Activated T-cell treated with anti-CD3 and anti-CD28 coated beads, Interleukin-2, amount 50 U/mL, for 72 hours (primary cell): ENCODE measurements around the gene ZC3H11A. TPM values are rescaled to one million over a fixed set of nuclear protein-coding genes. Genes with fewer than 3 reads are reported as not detected.
"Not testable (repeated sequence)": the region's sequence is repeated elsewhere in the genome, so short reads cannot be mapped to it uniquely, and the experiment has no call there.

ENCODE experiments used
- ATAC-seq, 2 donors: fragments of 150-1000 bp; cut with Tn5 transposase; replicated peaks in 1 of 2; 2 replicates each; pipeline ENCODE4 v1.10.0; 2021; ENCODE audit warnings: moderate library complexity in 2 of 2, mild to moderate bottlenecking in 1 of 2
- DNase-seq, 2 donors: peaks; one replicate each; pipeline ENCODE4 v3.0.0; 2021 to 2022; ENCODE audit warnings: mixed read lengths in 1 of 2
- H3K27ac Mint-ChIP-seq: one replicate; pipeline ENCODE4 v1.8.0; 2022; ENCODE audit warnings: mild to moderate bottlenecking, moderate library complexity, mixed read lengths
- H3K27me3 Mint-ChIP-seq: one replicate; pipeline ENCODE4 v1.8.0; 2022; ENCODE audit warnings: low read depth, mixed read lengths
- H3K36me3 Mint-ChIP-seq, 2 donors: one replicate each; pipeline ENCODE4 v1.8.0; 2022; ENCODE audit warnings: mixed read lengths in 2 of 2, mild to moderate bottlenecking in 1 of 2; ENCODE audit not compliant: insufficient read depth in 2 of 2
- H3K4me1 Mint-ChIP-seq: one replicate; pipeline ENCODE4 v1.8.0; 2022; ENCODE audit warnings: low read depth, mixed read lengths
- H3K4me3 Mint-ChIP-seq, 2 donors: one replicate each; pipeline ENCODE4 v1.8.0; 2022; ENCODE audit warnings: mild to moderate bottlenecking in 2 of 2, mixed read lengths in 2 of 2, moderate library complexity in 2 of 2
- H3K9me3 Mint-ChIP-seq, 2 donors: one replicate each; pipeline ENCODE4 v1.8.0; 2022; ENCODE audit warnings: mixed read lengths in 2 of 2
- total RNA-seq, 2 donors: library from RNA; stranded (reverse); gene quantifications; one replicate each; pipeline ENCODE4 v1.2.3, GENCODE V29; 2022

The ZC3H11A gene
- total RNA-seq: 100 to 1,000 TPM; 140 to 141 TPM

DNA sequence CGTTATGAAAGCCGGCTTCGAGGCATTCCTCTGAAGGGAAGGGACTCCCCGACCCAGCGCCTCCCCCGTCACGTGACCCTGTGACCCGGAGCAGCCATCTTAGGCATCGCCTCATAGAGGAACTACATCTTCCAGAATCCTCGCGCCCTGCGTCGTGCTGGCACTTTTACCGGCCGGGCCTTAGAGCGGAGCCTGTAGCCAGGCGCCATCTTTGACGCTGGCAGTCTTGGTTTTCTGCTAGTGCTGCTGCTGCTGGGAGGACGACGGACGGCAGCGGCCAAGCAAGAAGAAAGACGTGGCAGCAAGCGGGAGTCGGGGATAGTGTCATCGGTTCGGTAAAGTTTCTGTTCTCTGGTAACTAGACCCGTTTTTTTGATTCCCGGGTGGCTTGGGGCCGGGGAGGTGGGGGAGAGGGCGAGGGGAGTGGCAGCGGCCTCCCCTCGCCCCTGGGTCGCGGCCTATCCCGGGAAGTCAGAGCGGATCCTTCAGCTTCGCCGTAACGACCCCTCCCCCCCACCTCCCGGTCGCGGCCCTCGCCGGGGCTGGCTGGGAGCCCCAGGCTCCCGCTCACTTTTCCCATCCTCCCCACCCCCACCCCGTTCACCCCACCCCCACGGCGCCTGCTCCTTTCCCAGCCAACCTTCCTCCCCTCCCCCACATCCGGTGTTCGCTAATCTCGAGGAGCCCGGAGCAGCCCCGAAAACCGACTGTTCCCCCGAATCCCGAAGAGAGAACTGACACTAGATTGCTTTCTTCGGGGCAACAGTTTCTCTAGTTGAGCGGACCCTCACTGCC lies at the start of gene ZC3H11A, which contains the start of gene ZBED6:
TSS of gene ZC3H11A (plus strand) at position 183 of the 795 bp plus-strand sequence. CDS start 21,448 bp downstream, outside the sequence.
TSS of gene ZBED6 (plus strand) at position 183 of the 795 bp plus-strand sequence. CDS start 1,900 bp downstream, outside the sequence.
- Mint-ChIP-seq H3K4me1 (peaks cover 48% of the 10 kb centered on the region), H3K27ac (peak within 1 kb of the TSS; percentile 95), H3K36me3 (peaks cover 17 to 32% of the 10 kb centered on the region in 2 donors), H3K4me3 (peak within 1 kb of the TSS; percentile 91 to 98), H3K9me3 (peaks cover 2 to 5% of the 10 kb centered on the region in 2 donors), H3K27me3 (no peaks in the 10 kb centered on the region)
- peak; percentile 99 to 100 for ATAC-seq
- DNase-seq: peak; percentile 98 to 99

DNA sequence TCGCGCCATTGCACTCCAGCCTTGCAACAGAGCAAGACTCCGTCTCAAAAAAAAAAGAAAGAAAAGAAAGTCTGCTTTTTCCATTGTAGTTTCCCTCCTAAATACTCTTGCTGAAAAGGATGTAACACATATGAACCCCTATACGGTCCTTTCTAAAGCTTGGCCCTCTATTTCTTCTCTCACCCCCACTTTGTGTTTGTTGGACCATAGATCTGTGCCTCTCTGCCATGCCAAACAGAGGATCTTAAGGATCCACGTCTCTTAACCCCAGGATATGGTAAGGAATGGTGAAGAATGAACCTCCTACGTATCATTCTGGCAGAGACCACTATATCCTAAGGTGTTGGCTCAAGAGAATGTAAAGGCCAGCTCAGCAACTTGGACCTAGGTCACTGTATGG lies 49.1 kb upstream of the ZC3H11A start:
- Mint-ChIP-seq H3K4me1 (peaks cover 24% of the 10 kb centered on the region), H3K4me3 (no peak overlapping the region), H3K27ac (no peak overlapping the region), H3K9me3 (no peaks in the 10 kb centered on the region), H3K27me3 (no peaks in the 10 kb centered on the region), H3K36me3 (peaks cover 0 to 4% of the 10 kb centered on the region in 2 donors)
- no peak for DNase-seq
- no peak for ATAC-seq

DNA sequence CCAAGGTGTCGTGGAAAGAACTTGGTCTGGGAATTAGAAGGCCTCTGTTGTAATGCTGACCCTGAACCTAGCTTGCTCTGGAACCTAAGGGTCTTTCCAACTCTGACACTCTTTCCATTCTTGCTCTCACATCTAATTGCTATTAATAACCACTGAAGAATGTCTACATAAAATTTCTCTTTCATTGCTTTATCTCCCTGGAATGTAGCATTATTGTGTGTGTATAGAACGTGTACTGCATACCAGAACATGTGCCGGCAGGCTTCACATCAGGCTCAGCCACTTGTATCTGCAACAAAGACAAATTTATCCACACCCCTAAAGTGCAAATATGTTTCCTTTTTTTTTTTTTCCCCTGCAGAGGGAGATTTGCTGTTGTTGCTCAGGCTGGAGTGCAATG lies 44.4 kb upstream of the ZC3H11A start:
- no peak for ATAC-seq
- Mint-ChIP-seq H3K36me3 (no peaks in the 10 kb centered on the region), H3K27ac (no peak overlapping the region), H3K4me1 (peaks cover 24% of the 10 kb centered on the region), H3K4me3 (no peak overlapping the region), H3K27me3 (no peaks in the 10 kb centered on the region), H3K9me3 (no peaks in the 10 kb centered on the region)
- no peak for DNase-seq

DNA sequence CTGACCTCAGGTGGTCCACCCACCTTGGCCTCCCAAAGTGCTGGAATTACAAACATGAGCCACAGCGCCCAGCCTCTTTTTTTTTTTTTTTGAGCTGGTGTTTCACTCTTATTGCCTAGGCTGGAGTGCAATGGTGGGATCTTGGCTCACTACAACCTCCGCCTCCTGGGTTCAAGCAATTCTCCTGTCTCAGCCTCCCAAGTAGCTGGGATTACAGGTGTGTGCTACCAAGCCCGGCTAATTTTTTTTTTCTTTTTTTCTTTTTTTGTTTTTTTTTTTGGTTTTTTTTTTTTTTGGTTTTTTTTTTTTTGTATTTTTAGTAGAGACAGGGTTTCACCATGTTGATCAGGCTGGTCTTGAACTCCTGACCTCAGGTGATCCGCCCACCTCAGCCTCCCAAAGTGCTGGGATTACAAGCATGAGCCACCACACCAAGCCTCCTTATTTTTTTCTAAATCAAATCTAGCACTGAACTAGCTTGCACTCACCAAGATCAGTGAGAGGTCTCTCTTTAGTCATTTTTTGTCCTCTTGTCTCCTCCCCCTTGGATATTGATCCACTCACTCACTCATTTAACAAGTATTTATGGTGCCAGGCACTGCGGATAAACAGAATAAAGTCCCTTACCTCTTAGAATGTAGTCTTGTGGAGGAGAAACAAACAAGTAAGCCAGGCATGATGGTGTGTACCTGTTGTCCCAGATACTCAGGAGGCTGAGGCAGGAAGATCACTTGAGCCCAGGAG lies 43.6 kb upstream of the ZC3H11A start:
- H3K27me3 Mint-ChIP-seq, H3K4me3 Mint-ChIP-seq, H3K27ac Mint-ChIP-seq, H3K36me3 Mint-ChIP-seq, DNase-seq, H3K9me3 Mint-ChIP-seq, ATAC-seq: not testable (repeated sequence)
- H3K4me1 Mint-ChIP-seq: peaks cover 32% of the 10 kb centered on the region

DNA sequence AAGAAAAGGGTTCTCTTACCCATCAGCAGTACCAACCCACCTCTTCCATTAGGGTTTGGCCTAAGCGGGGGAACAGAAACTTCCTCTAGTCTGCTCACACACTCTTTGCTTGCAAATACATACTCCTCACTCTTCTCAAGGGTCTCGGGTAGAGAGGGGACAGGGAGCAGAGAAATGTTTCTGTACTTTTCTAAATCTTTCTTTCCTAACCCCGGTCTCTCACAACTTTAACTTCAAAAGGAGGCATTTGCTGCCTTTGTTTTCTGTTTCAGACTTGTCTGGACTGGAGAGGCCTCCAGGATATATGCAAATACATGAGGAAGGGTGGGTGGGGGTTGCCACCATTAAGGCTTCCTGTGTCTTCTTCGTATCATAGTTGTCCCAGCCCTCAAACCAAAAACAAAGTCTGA lies 41.0 kb upstream of the ZC3H11A start:
- no peaks in the 10 kb centered on the region for H3K36me3 Mint-ChIP-seq
- H3K4me3 Mint-ChIP-seq: peak overlapping the region; percentile 49 to 72
- peak; percentile 49 to 71 for ATAC-seq
- peaks cover 33% of the 10 kb centered on the region for H3K4me1 Mint-ChIP-seq
- peak overlapping the region; percentile 92 for H3K27ac Mint-ChIP-seq
- no peaks in the 10 kb centered on the region for H3K9me3 Mint-ChIP-seq
- H3K27me3 Mint-ChIP-seq: no peaks in the 10 kb centered on the region
- peak in 1 of 2 donors; percentile 27 for DNase-seq

DNA sequence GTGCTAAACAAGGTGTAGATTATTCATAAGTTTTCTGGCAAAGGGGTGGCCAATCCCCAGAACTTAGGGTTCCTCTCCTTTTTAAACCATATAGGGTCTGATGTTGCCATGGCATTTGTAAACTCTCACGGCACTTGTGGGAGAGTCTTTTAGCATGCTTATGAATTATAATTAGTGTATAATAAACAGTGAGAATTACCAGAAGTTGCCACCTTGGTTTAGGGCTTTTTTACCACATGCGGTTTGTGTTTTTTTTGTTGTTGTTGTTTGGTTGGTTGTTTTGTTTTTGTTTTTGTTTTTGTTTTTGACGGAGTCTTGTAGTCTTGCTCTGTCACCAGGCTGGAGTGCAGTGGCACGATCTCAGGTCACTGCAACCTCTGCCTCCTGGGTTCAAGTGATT lies 39.4 kb upstream of the ZC3H11A start:
- H3K9me3 Mint-ChIP-seq: no peaks in the 10 kb centered on the region
- no peaks in the 10 kb centered on the region for H3K27me3 Mint-ChIP-seq
- H3K4me1 Mint-ChIP-seq: peaks cover 33% of the 10 kb centered on the region
- H3K27ac Mint-ChIP-seq: peak overlapping the region; percentile 48
- peak overlapping the region in 1 of 2 donors; percentile 56 for H3K4me3 Mint-ChIP-seq
- no peaks in the 10 kb centered on the region for H3K36me3 Mint-ChIP-seq
- DNase-seq: no peak
- ATAC-seq: no peak

DNA sequence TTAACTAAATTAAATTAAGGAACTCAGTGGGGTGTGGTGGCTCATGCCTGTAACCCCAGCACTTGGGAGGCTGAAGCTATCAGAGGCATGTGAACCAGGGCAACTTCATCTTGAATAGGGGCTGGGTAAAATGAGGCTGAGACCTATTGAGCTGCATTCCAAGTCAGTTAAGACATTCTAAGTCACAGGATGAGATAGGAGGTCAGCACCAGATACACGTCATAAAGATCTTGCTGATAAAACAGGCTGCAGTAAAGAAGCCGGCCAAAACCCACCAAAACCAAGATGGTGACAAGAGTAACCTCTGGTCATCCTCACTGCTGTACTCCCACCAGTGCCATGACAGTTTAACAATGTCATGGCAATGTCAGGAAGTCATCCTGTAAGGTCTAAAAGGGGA lies 36.7 kb upstream of the ZC3H11A start:
- H3K4me3 Mint-ChIP-seq: not testable (repeated sequence)

DNA sequence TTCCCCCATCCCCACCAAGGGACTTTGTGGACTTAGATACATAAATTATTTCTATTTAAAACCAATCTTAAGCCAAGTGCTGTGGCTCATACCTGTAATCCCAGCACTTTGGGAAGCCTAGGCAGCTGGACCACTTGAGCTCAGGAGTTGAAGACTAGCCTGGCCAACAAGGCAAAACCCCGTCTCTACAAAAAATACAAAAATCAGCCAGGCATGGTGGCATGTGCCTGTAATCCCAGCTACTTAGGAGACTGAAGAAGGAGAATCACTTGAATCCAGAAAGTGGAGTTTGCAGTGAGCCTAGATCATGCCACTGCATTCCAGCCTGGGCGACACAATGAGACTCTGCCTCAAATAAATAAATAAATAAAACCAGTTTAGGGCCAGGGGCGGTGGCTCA lies 34.9 kb upstream of the ZC3H11A start:
- H3K36me3 Mint-ChIP-seq: peaks cover 0 to 1% of the 10 kb centered on the region in 2 donors
- DNase-seq (no peak), ATAC-seq (no peak)
- H3K4me1 Mint-ChIP-seq: peaks cover 42% of the 10 kb centered on the region
- no peak overlapping the region for H3K4me3 Mint-ChIP-seq
- no peaks in the 10 kb centered on the region for H3K27me3 Mint-ChIP-seq
- no peaks in the 10 kb centered on the region for H3K9me3 Mint-ChIP-seq
- H3K27ac Mint-ChIP-seq: no peak overlapping the region

More for the DNA sequence above, 36.7 kb upstream of the ZC3H11A start:
- peaks cover 36% of the 10 kb centered on the region for H3K4me1 Mint-ChIP-seq
- DNase-seq, ATAC-seq, H3K27me3 Mint-ChIP-seq, H3K36me3 Mint-ChIP-seq, H3K27ac Mint-ChIP-seq, H3K9me3 Mint-ChIP-seq: not testable (repeated sequence)

DNA sequence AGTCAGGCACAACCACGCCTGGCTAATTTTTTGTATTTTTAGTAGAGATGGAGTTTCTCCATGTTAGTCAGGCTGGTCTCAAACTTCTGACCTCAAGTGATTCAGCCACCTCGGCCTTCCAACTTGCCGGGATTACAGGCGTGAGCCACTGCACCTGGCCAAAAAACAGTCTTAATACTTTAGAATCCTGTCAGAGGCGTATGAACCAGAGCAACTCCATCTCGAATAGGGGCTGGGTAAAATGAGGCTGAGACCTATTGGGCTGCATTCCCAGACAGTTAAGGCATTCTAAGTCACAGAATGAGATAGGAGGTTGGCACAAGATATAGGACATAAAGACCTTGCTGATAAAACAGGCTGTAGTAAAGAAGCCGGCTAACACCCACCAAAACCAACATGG lies 33.5 kb upstream of the ZC3H11A start:
- not testable (repeated sequence) for DNase-seq, H3K9me3 Mint-ChIP-seq, H3K27me3 Mint-ChIP-seq, H3K36me3 Mint-ChIP-seq, H3K27ac Mint-ChIP-seq, ATAC-seq, H3K4me3 Mint-ChIP-seq
- peaks cover 40% of the 10 kb centered on the region for H3K4me1 Mint-ChIP-seq

DNA sequence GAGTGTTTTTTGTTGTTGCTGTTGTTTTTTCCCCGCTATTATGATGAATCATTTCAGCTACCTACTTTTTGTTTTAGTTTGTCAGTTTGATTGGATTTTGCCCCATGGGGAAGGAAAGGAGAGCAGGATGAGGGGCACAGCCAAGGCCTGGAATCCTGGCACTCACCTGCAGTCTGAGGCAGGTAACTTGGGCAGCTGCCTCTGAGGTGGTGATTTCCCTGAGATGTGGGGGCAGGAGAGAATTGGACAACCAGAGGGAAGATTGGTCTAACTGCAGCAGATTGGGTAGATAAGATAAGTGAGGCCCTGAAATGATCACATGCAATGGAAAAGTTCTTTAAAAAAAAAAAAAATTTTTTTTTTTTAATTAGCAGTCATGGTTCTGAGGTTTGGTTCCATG lies 31.9 kb upstream of the ZC3H11A start:
- H3K27me3 Mint-ChIP-seq: no peaks in the 10 kb centered on the region
- peaks cover 51% of the 10 kb centered on the region for H3K4me1 Mint-ChIP-seq
- peak overlapping the region; percentile 97 for H3K27ac Mint-ChIP-seq
- peaks cover 4 to 7% of the 10 kb centered on the region in 2 donors for H3K36me3 Mint-ChIP-seq
- ATAC-seq (no peak), DNase-seq (no peak)
- H3K4me3 Mint-ChIP-seq: peak overlapping the region; percentile 60 to 68
- no peaks in the 10 kb centered on the region for H3K9me3 Mint-ChIP-seq

DNA sequence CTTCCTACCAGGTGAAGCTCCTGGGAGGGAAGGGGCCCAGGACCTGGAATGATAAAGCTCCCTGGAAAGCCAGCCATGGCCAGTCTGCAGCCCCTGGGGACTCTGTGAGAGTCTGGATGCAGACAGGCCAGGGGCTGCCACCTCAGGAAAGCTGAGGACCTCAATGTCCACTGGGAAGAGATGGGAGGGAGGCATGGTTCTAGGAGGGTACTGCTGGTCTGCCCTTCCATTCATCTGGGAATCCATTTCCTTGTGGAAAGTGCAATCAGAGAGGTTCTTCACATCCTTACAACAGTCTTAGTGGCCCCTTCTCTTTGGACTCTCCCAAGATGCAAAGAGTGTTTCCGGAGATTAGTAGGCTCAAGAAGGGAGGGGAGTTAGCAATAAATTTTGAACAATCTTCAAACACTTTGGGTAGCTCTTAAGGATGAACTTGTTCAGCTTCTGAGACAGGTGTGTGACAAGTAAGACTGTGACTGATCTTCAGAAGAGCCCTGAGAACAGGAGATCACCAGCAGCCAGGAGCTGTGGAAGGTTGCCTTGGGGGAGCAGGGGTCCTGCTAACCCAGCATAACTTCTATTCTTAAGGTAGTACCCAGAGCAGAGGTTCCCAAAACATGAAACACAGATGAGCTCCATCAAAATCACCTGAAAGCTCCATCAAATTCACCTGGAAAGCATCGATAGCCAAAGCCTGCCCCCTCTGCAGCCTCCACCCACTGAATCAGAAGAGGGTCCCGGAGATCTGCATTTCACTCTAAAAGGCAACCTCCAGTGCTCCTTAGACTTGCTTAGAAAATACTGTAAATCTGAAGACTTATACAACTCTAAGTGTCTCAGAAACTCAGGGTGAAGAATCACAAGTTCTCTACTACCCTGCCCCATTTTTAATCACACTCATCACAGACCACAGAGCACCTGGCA lies 31.1 kb upstream of the ZC3H11A start:
- Mint-ChIP-seq H3K4me3 (peak overlapping the region; percentile 93 to 98), H3K9me3 (no peaks in the 10 kb centered on the region), H3K36me3 (peaks cover 7% of the 10 kb centered on the region in 2 donors), H3K4me1 (peaks cover 60% of the 10 kb centered on the region), H3K27me3 (no peaks in the 10 kb centered on the region), H3K27ac (peak overlapping the region; percentile 97)
- no peak for DNase-seq
- ATAC-seq: peak; percentile 15 to 16

DNA sequence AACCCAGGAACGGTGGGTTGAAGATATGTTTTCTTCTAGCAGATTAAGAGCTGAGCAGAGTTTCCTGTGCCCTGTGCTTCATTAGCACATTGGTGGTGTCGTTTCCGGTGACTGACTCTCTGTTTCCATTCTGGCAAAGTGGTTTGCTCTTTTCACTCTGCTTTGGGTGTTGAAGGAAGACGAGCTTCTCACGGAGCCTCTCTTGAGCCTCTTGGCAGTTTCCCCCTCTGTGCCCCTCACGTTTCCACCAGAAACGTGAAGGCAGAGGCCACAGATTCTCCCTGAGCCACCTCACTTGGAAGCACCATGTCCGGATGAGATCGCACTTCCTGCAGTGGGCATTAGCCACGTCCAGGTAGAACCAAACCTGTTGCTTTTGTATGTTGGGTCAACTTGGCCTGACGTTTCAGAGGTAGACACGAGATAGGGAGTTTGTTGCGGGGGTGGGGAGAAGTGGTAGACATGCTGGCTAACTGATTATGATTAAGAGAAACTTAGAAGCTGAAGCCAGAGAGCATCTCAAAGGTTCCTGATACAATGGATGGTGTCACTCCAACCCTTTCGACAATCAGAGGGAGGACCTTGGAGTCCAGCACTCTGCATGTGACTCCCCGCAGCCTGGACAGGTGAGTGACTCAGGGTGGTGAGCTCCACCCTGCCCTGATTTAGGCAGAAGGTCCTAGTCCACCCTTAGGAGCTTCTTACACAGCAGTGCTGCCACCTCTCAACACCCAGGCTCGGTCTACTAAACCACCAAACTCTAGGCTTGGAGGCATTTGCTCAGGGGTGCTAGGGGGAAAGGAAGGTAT lies 30.2 kb upstream of the ZC3H11A start, which contains the start of gene LAX1:
TSS of gene LAX1 (plus strand) at position 155 of the 809 bp plus-strand sequence. CDS start at position 538, 383 bp downstream.
- peaks cover 62% of the 10 kb centered on the region for H3K4me1 Mint-ChIP-seq
- H3K4me3 Mint-ChIP-seq: peak within 1 kb of the TSS; percentile 93 to 98
- no peaks in the 10 kb centered on the region for H3K27me3 Mint-ChIP-seq
- H3K36me3 Mint-ChIP-seq: peaks cover 7% of the 10 kb centered on the region in 2 donors
- DNase-seq (peak; percentile 78 to 81), ATAC-seq (peak; percentile 90 to 92)
- no peaks in the 10 kb centered on the region for H3K9me3 Mint-ChIP-seq
- peak within 1 kb of the TSS; percentile 97 for H3K27ac Mint-ChIP-seq
